Liver (tissue), 9 donors: ENCODE measurements around the gene AMPD3. TPM values are rescaled to one million over a fixed set of nuclear protein-coding genes. Genes with fewer than 3 reads are reported as not detected.

Experiments
- DNase-seq: peaks from one replicate; pipeline ENCODE4 v3.0.0-alpha.2; 2017; ENCODE audit warnings: low spot score
- H3K27ac ChIP-seq, 2 donors: one replicate each; pipeline ENCODE4 v1.7.0; 2013; ENCODE audit warnings: inconsistent platforms in 2 of 2, low read length in 2 of 2, control low read depth in 1 of 2, low read depth in 1 of 2, mild to moderate bottlenecking in 1 of 2
- H3K27me3 ChIP-seq, 4 donors: one replicate each; pipeline versions ENCODE4 v1.6.1 to v1.7.0; 2013; ENCODE audit warnings: low read length in 3 of 4, inconsistent platforms in 1 of 4, mild to moderate bottlenecking in 1 of 4, moderate library complexity in 1 of 4; ENCODE audit not compliant: control insufficient read depth in 4 of 4, insufficient read depth in 4 of 4
- H3K36me3 ChIP-seq, 4 donors: one replicate each; pipeline versions ENCODE4 v1.6.1 to v1.7.0; 2013; ENCODE audit warnings: low read length in 3 of 4, mild to moderate bottlenecking in 3 of 4, low read depth in 1 of 4, moderate library complexity in 1 of 4; ENCODE audit not compliant: control insufficient read depth in 4 of 4, insufficient read depth in 3 of 4
- H3K4me1 ChIP-seq, 4 donors: one replicate each; pipeline versions ENCODE4 v1.6.1 to v1.7.0; 2013; ENCODE audit warnings: low read length in 3 of 4, mild to moderate bottlenecking in 3 of 4, moderate library complexity in 1 of 4; ENCODE audit not compliant: control insufficient read depth in 4 of 4, insufficient read depth in 4 of 4
- H3K4me3 ChIP-seq, 3 donors: one replicate each; pipeline versions ENCODE4 v1.6.1 to v1.7.0; 2013; ENCODE audit warnings: low read length in 3 of 3, control low read depth in 1 of 3, low read depth in 1 of 3, mild to moderate bottlenecking in 1 of 3
- H3K9ac ChIP-seq, 2 donors: one replicate each; pipeline ENCODE4 v1.7.0; 2013; ENCODE audit warnings: low read length in 2 of 2, mild to moderate bottlenecking in 2 of 2, moderate library complexity in 2 of 2, control low read depth in 1 of 2, low read depth in 1 of 2
- H3K9me3 ChIP-seq, 4 donors: one replicate each; pipeline versions ENCODE4 v1.6.1 to v1.7.0; 2013; ENCODE audit warnings: low read length in 3 of 4; ENCODE audit not compliant: control insufficient read depth in 4 of 4
- EGR1 ChIP-seq, 2 donors: IDR thresholded peaks; 2 replicates each; pipeline ENCODE4 v1.6.1; 2016 to 2018; ENCODE audit warnings: antibody characterized with exemption in 2 of 2, low read depth in 2 of 2
- FOXA1 ChIP-seq: IDR thresholded peaks from 2 replicates; pipeline ENCODE4 v1.6.1; 2016; ENCODE audit warnings: antibody characterized with exemption
- FOXA2 ChIP-seq: IDR thresholded peaks from 2 replicates; pipeline ENCODE4 v1.6.1; 2016; ENCODE audit warnings: antibody characterized with exemption
- GABPA ChIP-seq, 2 donors: IDR thresholded peaks in 1 of 2; conservative IDR thresholded peaks in 1 of 2; 2 replicates each; pipeline ENCODE4 v1.6.1; 2016; ENCODE audit warnings: antibody characterized with exemption in 2 of 2, mild to moderate bottlenecking in 1 of 2, moderate library complexity in 1 of 2
- HNF4A ChIP-seq, 2 donors: conservative IDR thresholded peaks; 2 replicates each; pipeline ENCODE4 v1.6.1; 2016; ENCODE audit warnings: antibody characterized with exemption in 2 of 2, mild to moderate bottlenecking in 2 of 2
- HNF4G ChIP-seq: IDR thresholded peaks from 2 replicates; pipeline ENCODE4 v1.6.1; 2016; ENCODE audit warnings: antibody characterized with exemption
- NR2F2 ChIP-seq: IDR thresholded peaks from 2 replicates; pipeline ENCODE4 v1.6.1; 2016; ENCODE audit warnings: antibody characterized with exemption
- RAD21 ChIP-seq, 2 donors: IDR thresholded peaks; 2 replicates each; pipeline ENCODE4 v1.6.1; 2016; ENCODE audit warnings: antibody characterized with exemption in 2 of 2, mild to moderate bottlenecking in 2 of 2
- RXRA ChIP-seq, 2 donors: IDR thresholded peaks; 2 replicates each; pipeline ENCODE4 v1.6.1; 2017 to 2018; ENCODE audit warnings: antibody characterized with exemption in 2 of 2, mild to moderate bottlenecking in 1 of 2
- YY1 ChIP-seq: IDR thresholded peaks from 2 replicates; pipeline ENCODE4 v1.6.1; 2016; ENCODE audit warnings: antibody characterized with exemption, mild to moderate bottlenecking
- WGBS: extraction: QIAGEN DNeasy Blood & Tissue Kit; methylation state at CpG from one replicate; pipeline ENCODE4 v1.1.7; 2013; 5-methylcytosine and 5-hydroxymethylcytosine counted together
- polyA plus RNA-seq, 2 donors: library from polyadenylated mRNA; stranded (reverse) in 1 of 2; unstranded in 1 of 2; fragments of 200-250 nt in 1 of 2; fragments of >200 nt in 1 of 2; fragmentation: Nextera tagmentation in 1 of 2; extraction: Ambion mirVana in 1 of 2; gene quantifications; one replicate each; pipeline versions ENCODE4 v1.2.1 to v1.2.3, GENCODE V29; 2013 to 2015
- total RNA-seq, 2 donors: library from RNA; depleted of rRNA; stranded (reverse); fragments of >200 nt; gene quantifications; one replicate each; pipeline ENCODE4 v1.2.3, GENCODE V29; 2014
- TF ChIP-seq, protein P1 (sequence below): fragments of 150-350 bp; IDR thresholded peaks from 2 replicates; pipeline ENCODE4 v1.5.1; 2017; ENCODE audit warnings: improper control_type of control experiment, low read depth, low read length; ENCODE audit not compliant: missing input control
- TF ChIP-seq, protein P2 (sequence below): IDR thresholded peaks from 2 replicates; pipeline ENCODE4 v1.6.1; 2016; ENCODE audit warnings: antibody characterized with exemption, mild to moderate bottlenecking
- donor health status: healthy.
- donor health status: healthy.
- donor health status: healthy.
- donor health status: healthy.
- donor health status: healthy.

AMPD3 gene
- total and polyA plus RNA-seq, 4 donors, result 0.40 to 7.4 (median 1.1) TPM

DNA sequence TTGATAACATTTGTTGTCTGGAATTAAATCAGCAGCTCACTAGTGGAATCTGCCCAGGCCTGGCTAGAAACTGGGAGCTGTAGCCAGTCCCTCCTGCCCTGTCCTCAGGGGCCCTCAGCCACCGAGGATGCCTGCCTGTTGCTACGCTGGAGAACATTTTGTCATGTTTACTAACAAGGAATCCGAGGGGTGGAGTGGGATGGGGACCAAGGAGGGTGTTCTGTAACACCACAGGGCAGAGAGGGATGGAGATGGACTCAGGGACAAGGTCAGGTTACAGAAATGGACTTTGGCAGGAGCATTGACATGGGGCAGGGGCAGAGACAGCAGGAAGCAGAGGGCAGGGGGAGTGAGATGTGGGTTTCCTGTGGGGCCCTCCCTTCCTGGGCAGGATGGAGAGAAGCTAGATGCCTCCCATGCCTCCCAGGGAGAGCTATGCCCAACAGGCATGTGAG is 45.8 kb upstream of the AMPD3 start:
- TF ChIP-seq HNF4A (conservative IDR thresholded peaks at IDR 0.05), result peak in 1 of 2 donors; percentile 37
- no peak for TF ChIP-seq NR2F2
- no peaks in the 10 kb centered on the region for H3K36me3 ChIP-seq
- H3K27ac ChIP-seq, result no peak overlapping the region
- H3K27me3 ChIP-seq, result no peaks in the 10 kb centered on the region
- 46% methylated on average over 3 of the region's 3 CpGs for WGBS
- H3K4me1 ChIP-seq, result peaks cover 0 to 7% (median under 1%) of the 10 kb centered on the region in 4 donors
- no peak overlapping the region for H3K4me3 ChIP-seq
- no peaks in the 10 kb centered on the region for H3K9me3 ChIP-seq
- H3K9ac ChIP-seq, result no peak overlapping the region
- no peak for DNase-seq

DNA sequence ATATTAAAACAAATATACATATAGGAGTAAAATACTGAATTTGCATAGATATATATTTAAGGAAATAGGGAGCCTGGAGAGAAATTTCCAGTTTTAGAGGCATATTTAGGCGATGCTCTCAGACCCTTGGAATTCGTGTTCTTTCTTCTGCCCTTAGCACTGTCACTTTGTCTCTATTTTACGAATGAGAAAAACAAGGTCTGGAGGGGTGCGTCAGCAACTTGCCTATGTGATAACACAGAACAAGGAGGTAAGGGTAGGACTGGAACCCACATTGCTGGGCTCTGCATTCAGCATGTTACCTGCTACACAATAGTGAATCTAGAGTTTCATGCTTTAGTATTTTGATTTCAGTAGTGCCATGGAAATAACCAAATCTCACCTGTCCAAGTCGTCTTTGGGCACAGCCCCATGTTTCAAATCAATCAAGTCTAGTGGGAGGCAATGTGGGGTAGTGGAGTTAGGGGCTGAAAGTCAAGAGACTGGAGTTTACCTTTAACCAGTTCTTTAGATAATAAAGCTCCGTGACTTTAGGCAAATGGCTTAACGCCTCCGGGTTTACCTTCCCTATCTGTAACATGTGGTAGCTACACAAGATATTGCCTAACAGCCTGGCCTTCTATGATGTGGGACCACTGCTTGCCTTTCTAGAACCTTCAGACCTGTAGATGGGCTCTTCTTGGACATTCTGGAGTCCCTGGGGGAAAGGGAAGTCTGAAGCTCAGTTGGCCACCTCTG is 44.8 kb upstream of the AMPD3 start:
- WGBS, result 85% methylated on average over 8 of the region's 8 CpGs
- H3K9me3 ChIP-seq, result no peaks in the 10 kb centered on the region

DNA sequence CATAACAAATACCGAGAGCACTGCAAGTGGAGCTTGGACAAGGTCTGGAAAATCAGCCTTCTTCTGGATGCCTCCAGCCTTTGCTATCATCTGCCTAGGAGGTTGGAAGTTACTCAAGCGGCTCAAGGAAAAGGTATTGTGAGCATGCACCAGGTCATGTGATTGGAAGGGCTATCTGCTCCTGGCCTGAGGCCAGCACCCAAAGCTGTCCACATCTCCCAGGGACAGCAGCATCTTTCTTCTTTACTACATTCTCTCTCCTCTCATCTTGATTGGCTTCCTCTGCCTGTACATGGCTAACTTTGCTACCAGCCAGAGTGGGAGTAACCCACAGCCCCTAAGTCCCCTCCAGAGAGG is 44.2 kb upstream of the AMPD3 start:
- DNase-seq, result no peak
- no peak overlapping the region for H3K9ac ChIP-seq
- H3K36me3 ChIP-seq, result no peaks in the 10 kb centered on the region
- H3K4me1 ChIP-seq, result peaks cover 0 to 7% (median under 1%) of the 10 kb centered on the region in 4 donors
- whole genome bisulfite sequencing, result 91% methylated on average over 2 of the region's 2 CpGs
- no peaks in the 10 kb centered on the region for H3K27me3 ChIP-seq
- TF ChIP-seq, protein P1, sequence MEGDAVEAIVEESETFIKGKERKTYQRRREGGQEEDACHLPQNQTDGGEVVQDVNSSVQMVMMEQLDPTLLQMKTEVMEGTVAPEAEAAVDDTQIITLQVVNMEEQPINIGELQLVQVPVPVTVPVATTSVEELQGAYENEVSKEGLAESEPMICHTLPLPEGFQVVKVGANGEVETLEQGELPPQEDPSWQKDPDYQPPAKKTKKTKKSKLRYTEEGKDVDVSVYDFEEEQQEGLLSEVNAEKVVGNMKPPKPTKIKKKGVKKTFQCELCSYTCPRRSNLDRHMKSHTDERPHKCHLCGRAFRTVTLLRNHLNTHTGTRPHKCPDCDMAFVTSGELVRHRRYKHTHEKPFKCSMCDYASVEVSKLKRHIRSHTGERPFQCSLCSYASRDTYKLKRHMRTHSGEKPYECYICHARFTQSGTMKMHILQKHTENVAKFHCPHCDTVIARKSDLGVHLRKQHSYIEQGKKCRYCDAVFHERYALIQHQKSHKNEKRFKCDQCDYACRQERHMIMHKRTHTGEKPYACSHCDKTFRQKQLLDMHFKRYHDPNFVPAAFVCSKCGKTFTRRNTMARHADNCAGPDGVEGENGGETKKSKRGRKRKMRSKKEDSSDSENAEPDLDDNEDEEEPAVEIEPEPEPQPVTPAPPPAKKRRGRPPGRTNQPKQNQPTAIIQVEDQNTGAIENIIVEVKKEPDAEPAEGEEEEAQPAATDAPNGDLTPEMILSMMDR, result no peak
- no peak for TF ChIP-seq RAD21 (IDR thresholded peaks at IDR 0.05)
- TF ChIP-seq EGR1 (IDR thresholded peaks at IDR 0.05; ENCODE audit: low read depth in 2 of 2), result no peak
- no peak for TF ChIP-seq NR2F2
- TF ChIP-seq RXRA (IDR thresholded peaks at IDR 0.05), result no peak
- no peak for TF ChIP-seq GABPA (IDR thresholded peaks at IDR 0.05 in 1 of 2, conservative IDR thresholded peaks at IDR 0.05 in 1 of 2)
- TF ChIP-seq YY1, result no peak
- TF ChIP-seq HNF4A (conservative IDR thresholded peaks at IDR 0.05), result no peak
- TF ChIP-seq, protein P2, sequence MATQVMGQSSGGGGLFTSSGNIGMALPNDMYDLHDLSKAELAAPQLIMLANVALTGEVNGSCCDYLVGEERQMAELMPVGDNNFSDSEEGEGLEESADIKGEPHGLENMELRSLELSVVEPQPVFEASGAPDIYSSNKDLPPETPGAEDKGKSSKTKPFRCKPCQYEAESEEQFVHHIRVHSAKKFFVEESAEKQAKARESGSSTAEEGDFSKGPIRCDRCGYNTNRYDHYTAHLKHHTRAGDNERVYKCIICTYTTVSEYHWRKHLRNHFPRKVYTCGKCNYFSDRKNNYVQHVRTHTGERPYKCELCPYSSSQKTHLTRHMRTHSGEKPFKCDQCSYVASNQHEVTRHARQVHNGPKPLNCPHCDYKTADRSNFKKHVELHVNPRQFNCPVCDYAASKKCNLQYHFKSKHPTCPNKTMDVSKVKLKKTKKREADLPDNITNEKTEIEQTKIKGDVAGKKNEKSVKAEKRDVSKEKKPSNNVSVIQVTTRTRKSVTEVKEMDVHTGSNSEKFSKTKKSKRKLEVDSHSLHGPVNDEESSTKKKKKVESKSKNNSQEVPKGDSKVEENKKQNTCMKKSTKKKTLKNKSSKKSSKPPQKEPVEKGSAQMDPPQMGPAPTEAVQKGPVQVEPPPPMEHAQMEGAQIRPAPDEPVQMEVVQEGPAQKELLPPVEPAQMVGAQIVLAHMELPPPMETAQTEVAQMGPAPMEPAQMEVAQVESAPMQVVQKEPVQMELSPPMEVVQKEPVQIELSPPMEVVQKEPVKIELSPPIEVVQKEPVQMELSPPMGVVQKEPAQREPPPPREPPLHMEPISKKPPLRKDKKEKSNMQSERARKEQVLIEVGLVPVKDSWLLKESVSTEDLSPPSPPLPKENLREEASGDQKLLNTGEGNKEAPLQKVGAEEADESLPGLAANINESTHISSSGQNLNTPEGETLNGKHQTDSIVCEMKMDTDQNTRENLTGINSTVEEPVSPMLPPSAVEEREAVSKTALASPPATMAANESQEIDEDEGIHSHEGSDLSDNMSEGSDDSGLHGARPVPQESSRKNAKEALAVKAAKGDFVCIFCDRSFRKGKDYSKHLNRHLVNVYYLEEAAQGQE, result no peak
- no peak for TF ChIP-seq HNF4G
- H3K27ac ChIP-seq, result no peak overlapping the region
- no peak overlapping the region for H3K4me3 ChIP-seq
- H3K9me3 ChIP-seq, result no peaks in the 10 kb centered on the region

More for the DNA sequence above, 44.8 kb upstream of the AMPD3 start:
- no peaks in the 10 kb centered on the region for H3K27me3 ChIP-seq
- no peaks in the 10 kb centered on the region for H3K36me3 ChIP-seq
- no peak for TF ChIP-seq RAD21 (IDR thresholded peaks at IDR 0.05)
- no peak for TF ChIP-seq FOXA2
- TF ChIP-seq YY1, result no peak
- TF ChIP-seq, protein P2, result no peak
- no peak for TF ChIP-seq HNF4A (conservative IDR thresholded peaks at IDR 0.05)
- no peak for TF ChIP-seq FOXA1
- no peak for TF ChIP-seq HNF4G
- no peak overlapping the region for H3K4me3 ChIP-seq
- H3K27ac ChIP-seq, result no peak overlapping the region
- no peak for DNase-seq
- H3K4me1 ChIP-seq, result peaks cover 0 to 7% (median under 1%) of the 10 kb centered on the region in 4 donors
- H3K9ac ChIP-seq, result no peak overlapping the region
